Adipocyte (in vitro differentiated cells): ENCODE data around the gene ZNF747.

ENCODE experiments used
- DNase-seq: peaks from one replicate; pipeline ENCODE4 v3.0.0-alpha.2; 2015; ENCODE audit warnings: low read depth
- H3K27me3 ChIP-seq: replicated peaks from 2 replicates; pipeline ENCODE4 v1.7.0; 2013; ENCODE audit warnings: mild to moderate bottlenecking, low read length, moderate library complexity; ENCODE audit not compliant: control insufficient read depth, insufficient read depth
- H3K36me3 ChIP-seq: 2 replicates; pipeline ENCODE4 v1.7.0; 2013; ENCODE audit warnings: low read length, mild to moderate bottlenecking, moderate library complexity; ENCODE audit not compliant: control insufficient read depth, insufficient read depth, severe bottlenecking
- H3K4me1 ChIP-seq: 2 replicates; pipeline ENCODE4 v1.7.0; 2013; ENCODE audit warnings: mild to moderate bottlenecking, low read length, moderate library complexity; ENCODE audit not compliant: control insufficient read depth, insufficient read depth
- H3K4me3 ChIP-seq: 2 replicates; pipeline ENCODE4 v1.7.0; 2013; ENCODE audit warnings: mild to moderate bottlenecking, low read length, moderate library complexity
- H3K9ac ChIP-seq: 2 replicates; pipeline ENCODE4 v1.7.0; 2013; ENCODE audit warnings: mild to moderate bottlenecking, low read length, moderate library complexity
- H3K9me3 ChIP-seq: 2 replicates; pipeline ENCODE4 v1.7.0; 2013; ENCODE audit warnings: mild to moderate bottlenecking, low read length, moderate library complexity; ENCODE audit not compliant: control insufficient read depth

The ZNF747 gene

GRCh38 chr16:30534368-30535105 lies at the start of gene ZNF747:
ZNF747 (minus strand) TSS chr16:30534858; CDS start chr16:30534679, 179 bp downstream.
- peak; percentile 92 for DNase-seq
- Histone ChIP-seq H3K9ac (peak within 1 kb of the TSS; percentile 87), H3K27me3 (no peaks in the 10 kb centered on the region), H3K36me3 (peaks cover 4% of the 10 kb centered on the region), H3K4me1 (peaks cover 25% of the 10 kb centered on the region), H3K9me3 (no peaks in the 10 kb centered on the region), H3K4me3 (peak within 1 kb of the TSS; percentile 87)

GRCh38 chr16:30582611-30583340 lies 48.1 kb upstream of the ZNF747 start:
- Histone ChIP-seq H3K27me3 (no peaks in the 10 kb centered on the region), H3K4me3 (no peak overlapping the region), H3K9me3 (no peaks in the 10 kb centered on the region), H3K9ac (no peak overlapping the region), H3K4me1 (peaks cover 11% of the 10 kb centered on the region), H3K36me3 (peaks cover 21% of the 10 kb centered on the region)
- no peak for DNase-seq

- Histone ChIP-seq H3K36me3 (peaks cover 21% of the 10 kb centered on the region), H3K9me3 (no peaks in the 10 kb centered on the region), H3K27me3 (no peaks in the 10 kb centered on the region), H3K4me1 (peaks cover 11% of the 10 kb centered on the region), H3K9ac (no peak overlapping the region), H3K4me3 (no peak overlapping the region)
- no peak for DNase-seq
Observed at GRCh38 chr16:30581457-30581856, 46.8 kb upstream of the ZNF747 start.

GRCh38 chr16:30574678-30575077 lies 40.0 kb upstream of the ZNF747 start:
- no peak for DNase-seq
- peaks cover 5% of the 10 kb centered on the region for H3K36me3 ChIP-seq
- H3K9me3 ChIP-seq: no peaks in the 10 kb centered on the region
- no peaks in the 10 kb centered on the region for H3K27me3 ChIP-seq
- no peak overlapping the region for H3K9ac ChIP-seq
- H3K4me3 ChIP-seq: no peak overlapping the region
- H3K4me1 ChIP-seq: peaks cover 9% of the 10 kb centered on the region

GRCh38 chr16:30571445-30572322 lies 37.0 kb upstream of the ZNF747 start, which contains the start of gene ZNF688:
ZNF688 (minus strand) TSS chr16:30571714; CDS start chr16:30571629, 85 bp downstream.
- peak; percentile 97 for DNase-seq
- Histone ChIP-seq H3K36me3 (no peaks in the 10 kb centered on the region), H3K27me3 (no peaks in the 10 kb centered on the region), H3K9ac (peak within 1 kb of the TSS; percentile 94), H3K4me1 (peaks cover 16% of the 10 kb centered on the region), H3K9me3 (no peaks in the 10 kb centered on the region), H3K4me3 (peak within 1 kb of the TSS; percentile 90)

GRCh38 chr16:30570636-30571444 lies 36.2 kb upstream of the ZNF747 start:
- no peaks in the 10 kb centered on the region for H3K36me3 ChIP-seq

GRCh38 chr16:30569746-30570635 lies 35.3 kb upstream of the ZNF747 start:
- no peak overlapping the region for H3K4me3 ChIP-seq

More at GRCh38 chr16:30570636-30571444, 36.2 kb upstream of the ZNF747 start:
- Histone ChIP-seq H3K9me3 (no peaks in the 10 kb centered on the region), H3K9ac (peak overlapping the region; percentile 94), H3K4me1 (peaks cover 16% of the 10 kb centered on the region), H3K4me3 (peak overlapping the region; percentile 90), H3K27me3 (no peaks in the 10 kb centered on the region)
- peak; percentile 59 for DNase-seq

GRCh38 chr16:30569281-30569680 lies 34.6 kb upstream of the ZNF747 start:
- no peaks in the 10 kb centered on the region for H3K36me3 ChIP-seq
- no peaks in the 10 kb centered on the region for H3K27me3 ChIP-seq
- no peak overlapping the region for H3K9ac ChIP-seq
- no peaks in the 10 kb centered on the region for H3K9me3 ChIP-seq
- no peak for DNase-seq
- H3K4me3 ChIP-seq: no peak overlapping the region
- peaks cover 16% of the 10 kb centered on the region for H3K4me1 ChIP-seq

More at GRCh38 chr16:30569746-30570635, 35.3 kb upstream of the ZNF747 start:
- no peak overlapping the region for H3K9ac ChIP-seq
- H3K9me3 ChIP-seq: no peaks in the 10 kb centered on the region
- H3K36me3 ChIP-seq: no peaks in the 10 kb centered on the region
- peaks cover 16% of the 10 kb centered on the region for H3K4me1 ChIP-seq
- H3K27me3 ChIP-seq: no peaks in the 10 kb centered on the region
- DNase-seq: no peak

GRCh38 chr16:30567991-30568638 lies 33.5 kb upstream of the ZNF747 start:
- DNase-seq: peak; percentile 58
- Histone ChIP-seq H3K9me3 (no peaks in the 10 kb centered on the region), H3K27me3 (no peaks in the 10 kb centered on the region), H3K36me3 (no peaks in the 10 kb centered on the region), H3K9ac (no peak overlapping the region), H3K4me3 (no peak overlapping the region), H3K4me1 (peaks cover 16% of the 10 kb centered on the region)
